SK-N-MC (cell line): Measurements from ENCODE around the gene CASZ1.

ENCODE experiments used
- EZH2 ChIP-seq: fragments of 200-600 bp; sonication (generic); IDR thresholded peaks from one replicate; pipeline ENCODE4 v1.6.1; 2017; ENCODE audit warnings: antibody characterized with exemption
- POLR2AphosphoS5 ChIP-seq: IDR thresholded peaks from 2 replicates; pipeline ENCODE4 v1.6.1; 2012; ENCODE audit warnings: mild to moderate bottlenecking, low read depth, low read length, borderline replicate concordance

- TF ChIP-seq EZH2 (no peak), POLR2AphosphoS5 (no peak)
Observed at GRCh38 chr1:10777749-10778574, 18.5 kb downstream of the CASZ1 start.
